Hematopoietic multipotent progenitor cell treated with erythropoietin and hydrocortisone succinate and interleukin-3 and kit ligand, for 8 days (in vitro differentiated cells): ENCODE results near the gene MINDY3.
A peak's percentile ranks its signal among the peaks of the same experiment; 100 is the strongest.
"Not testable (repeated sequence)": the region's sequence is repeated elsewhere in the genome, so short reads cannot be mapped to it uniquely, and the experiment has no call there.

Experiments used
- DNase-seq: peaks from one replicate; pipeline ENCODE4 v3.0.0-alpha.2; 2015

MINDY3 gene

GRCh38 chr10:15856328-15857015 lies 3.8 kb downstream of the MINDY3 start:
- DNase-seq = peak; percentile 77

GRCh38 chr10:15853800-15854199 lies 6.5 kb downstream of the MINDY3 start:
- DNase-seq = no peak

GRCh38 chr10:15852111-15852557 lies 8.2 kb downstream of the MINDY3 start:
- DNase-seq = no peak

DNA sequence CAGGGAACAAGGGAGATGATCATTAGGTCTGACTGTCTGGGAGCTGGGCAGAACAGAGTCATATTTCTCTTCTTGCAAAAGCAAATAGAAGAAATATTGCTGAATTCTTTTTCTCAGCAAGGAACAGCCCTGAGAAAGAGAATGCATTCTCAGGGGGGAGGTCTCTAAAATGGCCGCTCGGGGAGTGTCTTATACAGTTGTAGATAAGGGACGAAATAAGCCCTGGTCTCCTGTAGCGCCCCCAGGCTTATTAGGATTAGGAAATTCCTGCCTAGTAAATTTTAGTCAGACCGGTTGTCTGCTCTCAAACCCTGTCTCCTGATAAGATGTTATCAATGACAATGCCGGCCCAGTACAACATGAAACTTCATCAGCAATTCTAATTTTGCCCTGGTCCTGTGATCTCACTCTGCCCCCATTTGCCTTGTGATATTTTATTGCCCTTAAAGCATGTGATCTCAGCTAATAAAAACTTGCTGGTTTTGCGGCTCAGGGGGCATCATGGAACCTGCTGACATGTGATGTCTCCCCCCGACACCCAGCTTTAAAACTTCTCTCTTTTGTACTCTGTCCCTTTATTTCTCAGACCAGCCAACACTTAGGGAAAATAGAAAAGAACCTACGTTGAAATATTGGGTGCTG lies 9.8 kb downstream of the MINDY3 start:
- DNase-seq = not testable (repeated sequence)

DNA sequence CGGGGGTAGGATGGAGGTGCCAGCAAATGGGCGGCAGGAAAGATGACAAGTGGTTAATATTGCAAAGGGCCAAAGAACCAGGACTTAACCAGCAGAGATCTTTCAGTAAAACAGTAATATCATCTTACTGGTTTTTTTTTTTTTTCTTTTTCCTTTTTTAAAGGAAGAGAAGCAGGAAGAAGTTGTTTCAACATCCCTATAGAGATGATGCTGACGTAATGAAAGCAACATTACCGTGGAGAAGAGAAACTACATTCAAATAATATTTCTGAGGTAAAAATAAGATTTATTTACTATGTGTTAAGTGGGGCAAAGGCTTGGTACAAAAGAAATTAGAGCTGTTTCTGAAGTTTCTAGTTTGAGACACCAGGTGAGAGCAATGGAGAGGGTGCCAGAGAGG lies 11.0 kb downstream of the MINDY3 start:
- no peak for DNase-seq

DNA sequence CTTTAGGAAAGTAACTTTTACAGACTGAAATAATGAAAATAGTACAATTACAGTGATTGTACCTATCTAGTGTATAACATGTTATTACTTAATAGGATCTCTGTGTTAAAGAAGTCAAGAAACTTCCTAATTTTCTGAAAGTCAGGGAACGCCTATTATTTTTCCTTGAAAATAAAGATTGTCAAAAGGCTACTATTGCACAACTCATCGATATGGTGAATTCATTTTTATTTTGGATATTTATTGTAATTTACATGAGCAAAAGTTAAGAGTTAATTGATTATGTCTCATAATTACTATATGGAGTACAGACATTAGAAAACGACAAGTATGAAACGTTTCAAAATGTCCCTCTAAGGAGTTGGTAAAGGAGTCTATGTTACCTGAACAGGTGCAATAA lies 12.8 kb downstream of the MINDY3 start:
- DNase-seq = no peak

DNA sequence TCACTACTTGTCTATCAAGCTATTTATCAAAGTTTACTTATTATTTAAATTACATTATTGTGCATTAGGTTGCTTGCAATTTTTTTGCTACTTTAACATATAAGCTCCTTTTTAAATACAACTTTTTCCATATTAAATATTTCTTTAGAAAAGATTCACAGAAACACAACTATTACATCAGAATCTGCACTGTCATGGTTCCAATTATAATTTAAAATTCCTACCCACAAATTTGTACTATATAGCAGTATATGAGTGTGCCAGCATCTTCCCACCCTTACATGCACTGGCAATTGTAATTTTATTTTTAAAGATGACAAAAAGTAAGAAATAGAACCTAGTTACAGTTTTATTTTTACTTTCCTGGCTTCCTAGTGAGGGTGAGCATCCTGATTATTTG lies 15.8 kb downstream of the MINDY3 start:
- DNase-seq = no peak

GRCh38 chr10:15843695-15844094 lies 16.6 kb downstream of the MINDY3 start:
- peak; percentile 72 for DNase-seq

GRCh38 chr10:15842556-15843169 lies 17.6 kb downstream of the MINDY3 start:
- DNase-seq = peak; percentile 93

DNA sequence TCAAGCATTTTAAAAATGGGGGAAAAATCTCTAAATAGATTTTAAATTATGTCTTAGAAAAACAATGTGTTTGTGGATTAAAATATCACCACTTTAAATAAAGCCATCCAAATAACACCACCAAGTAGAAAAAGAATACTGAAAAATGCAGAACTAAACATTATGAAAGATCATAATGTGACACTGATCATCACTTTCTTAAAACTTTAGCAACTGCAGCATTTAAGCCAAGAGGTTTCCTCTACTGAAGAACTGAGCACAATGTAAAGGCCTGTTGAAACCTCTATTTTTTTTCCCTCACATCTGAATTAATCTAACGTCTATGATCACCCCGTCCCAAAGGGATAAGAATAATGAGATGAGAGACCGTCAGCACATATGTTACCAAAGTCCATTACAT lies 18.6 kb downstream of the MINDY3 start:
- DNase-seq = peak; percentile 41

DNA sequence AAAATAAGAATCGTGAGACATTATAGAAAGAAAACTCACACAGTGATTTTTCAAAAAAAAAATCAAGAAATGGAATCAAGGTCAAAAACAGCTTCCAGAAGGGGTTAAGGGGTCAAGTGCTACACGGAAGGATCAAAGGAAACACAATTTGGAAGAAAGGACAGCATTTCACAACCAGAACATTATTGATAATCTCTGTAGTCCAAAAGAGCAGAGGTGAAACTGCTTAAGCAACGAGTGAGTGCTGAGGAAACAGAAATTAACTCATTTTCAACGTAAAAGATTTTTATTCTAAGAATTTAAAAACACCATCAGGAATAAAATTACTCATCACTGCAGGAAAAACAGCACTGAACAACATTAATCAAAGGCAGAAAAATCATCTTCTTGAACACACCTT lies 23.5 kb downstream of the MINDY3 start:
- DNase-seq = no peak

DNA sequence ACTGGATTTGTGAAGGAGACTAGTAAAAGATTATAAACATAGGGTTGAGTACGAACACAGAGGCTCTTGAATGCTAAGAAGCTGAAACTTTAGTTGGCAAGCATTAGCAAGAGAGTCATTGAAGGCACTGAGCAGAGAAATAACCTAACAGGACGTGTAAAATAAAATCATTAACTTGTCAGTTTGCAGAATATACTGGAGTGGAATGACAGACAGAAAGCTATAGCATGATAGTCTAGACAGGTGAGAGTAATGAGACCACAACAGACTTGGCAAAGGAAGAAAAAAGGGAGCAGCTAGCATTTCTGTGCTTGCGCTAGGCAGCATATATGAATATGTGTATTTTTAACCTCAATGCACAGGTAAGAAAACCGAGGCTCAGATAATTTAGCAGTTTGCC lies 30.8 kb downstream of the MINDY3 start:
- DNase-seq = no peak

DNA sequence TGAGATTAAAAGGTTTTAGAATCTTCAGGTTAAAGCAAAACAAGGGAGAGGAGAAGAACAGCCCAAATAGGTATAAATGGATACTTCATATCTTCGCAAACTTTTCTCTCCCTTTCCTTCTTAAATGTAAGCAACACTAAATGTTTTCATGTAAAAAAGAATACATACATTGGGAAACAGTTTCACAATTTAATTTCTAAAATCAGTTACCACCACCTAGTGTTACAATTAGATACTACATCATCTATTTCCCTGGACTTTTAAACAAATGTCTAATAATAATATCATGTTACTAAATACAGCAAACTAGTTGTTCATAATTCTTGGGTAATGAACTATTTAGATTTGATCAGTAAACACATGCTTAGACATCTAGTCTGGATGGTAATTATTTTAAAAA lies 35.8 kb downstream of the MINDY3 start:
- DNase-seq = peak; percentile 60

DNA sequence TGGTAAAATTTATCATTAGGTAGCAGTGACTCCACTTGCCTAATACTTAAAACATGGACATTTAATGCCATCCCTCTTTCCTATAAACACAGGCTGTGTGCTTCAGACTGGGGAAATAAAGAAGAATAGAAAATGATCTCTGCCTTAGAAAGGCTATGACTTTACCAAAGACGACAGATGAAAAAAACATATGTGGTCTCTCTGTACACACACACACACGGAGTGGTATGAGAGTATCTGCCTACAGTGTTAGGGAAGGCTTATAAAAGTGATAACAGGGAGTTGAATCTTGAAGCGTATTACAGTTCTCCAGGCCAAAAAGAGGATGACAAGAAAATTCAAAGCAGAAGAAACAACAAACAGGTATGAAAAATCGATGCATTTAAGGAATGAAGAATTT lies 38.2 kb downstream of the MINDY3 start:
- no peak for DNase-seq

GRCh38 chr10:15821046-15821683 lies 39.1 kb downstream of the MINDY3 start:
- peak; percentile 41 for DNase-seq

DNA sequence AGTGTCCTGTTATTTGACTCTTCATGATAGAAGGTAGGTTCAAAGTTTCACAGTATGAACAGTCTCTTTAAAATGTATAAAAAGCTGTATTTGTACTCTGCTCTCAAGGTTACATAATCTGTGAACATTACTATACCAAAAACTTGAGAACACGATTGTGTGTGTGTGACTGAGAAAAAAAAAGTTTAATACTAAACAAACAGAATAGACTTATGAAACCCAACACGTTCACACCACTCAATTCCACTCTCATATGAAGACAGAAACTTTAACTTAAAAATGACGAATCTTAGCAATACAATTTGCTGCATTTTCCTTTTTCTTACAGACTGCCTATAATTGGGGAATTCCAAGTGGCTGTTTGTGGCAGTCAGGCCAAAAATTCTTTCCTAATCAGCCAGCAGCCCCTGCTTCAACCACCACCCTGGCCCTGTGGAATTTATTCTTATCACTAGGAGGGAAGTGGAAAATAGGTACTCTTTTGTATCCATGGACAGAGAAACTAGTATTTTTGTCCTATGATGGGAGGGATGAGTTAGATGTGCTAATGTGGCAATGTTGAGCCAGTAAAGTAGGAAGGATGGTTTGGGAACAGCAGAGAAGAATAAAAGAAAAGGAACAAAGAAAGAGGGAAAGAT lies 42.8 kb downstream of the MINDY3 start:
- no peak for DNase-seq

DNA sequence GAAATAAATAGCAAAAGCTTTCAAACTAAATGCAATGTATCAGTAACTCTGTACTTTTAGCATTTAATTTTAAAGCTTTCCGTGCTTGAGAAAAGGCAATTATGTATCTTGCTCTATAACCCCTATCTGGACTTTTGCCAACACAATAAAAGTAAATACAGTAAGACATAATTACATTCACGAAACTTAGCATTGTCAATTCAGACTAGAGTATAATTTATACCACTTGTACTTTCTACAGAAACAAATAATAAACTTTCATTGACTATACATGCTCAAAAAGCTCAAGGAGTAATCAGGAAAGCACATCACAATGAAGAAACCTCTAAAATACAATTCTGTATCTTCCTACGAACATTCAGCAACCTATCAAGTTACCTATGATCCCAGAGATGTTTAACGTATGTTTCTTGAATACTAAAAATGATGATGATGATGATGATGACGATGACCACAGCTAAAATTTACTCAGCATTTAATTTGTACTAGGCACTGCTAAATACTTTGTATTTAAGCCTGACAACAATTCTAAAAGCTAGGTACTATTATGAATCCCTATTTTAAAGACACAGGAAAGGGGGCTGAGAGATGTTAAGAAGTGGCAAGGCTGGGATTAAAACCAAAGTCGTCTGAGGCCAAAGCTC lies 44.9 kb downstream of the MINDY3 start:
- DNase-seq = no peak

- no peak for DNase-seq
Observed at GRCh38 chr10:15814565-15814964, 45.7 kb downstream of the MINDY3 start.

GRCh38 chr10:15813415-15813814 lies 46.9 kb downstream of the MINDY3 start:
- peak; percentile 74 for DNase-seq

DNA sequence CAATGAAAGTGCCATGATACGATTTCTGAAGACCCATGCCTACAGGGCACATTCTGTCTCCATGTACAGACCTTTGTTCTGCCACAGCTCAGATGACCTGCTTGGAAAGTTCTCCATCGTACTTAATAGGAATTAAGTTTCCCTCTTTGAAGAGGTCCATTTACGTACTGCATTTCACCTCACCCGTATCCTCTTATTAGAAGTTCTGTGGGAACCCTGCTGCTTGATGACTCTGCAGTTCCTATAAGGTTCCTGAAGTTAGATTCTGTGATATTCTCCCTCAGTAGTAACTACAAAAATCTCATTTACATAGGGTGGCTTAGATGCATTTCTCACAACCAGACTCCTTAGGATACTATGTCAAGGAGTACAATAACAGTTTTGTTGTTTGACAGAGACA lies 50.9 kb downstream of the MINDY3 start:
- DNase-seq = no peak

DNA sequence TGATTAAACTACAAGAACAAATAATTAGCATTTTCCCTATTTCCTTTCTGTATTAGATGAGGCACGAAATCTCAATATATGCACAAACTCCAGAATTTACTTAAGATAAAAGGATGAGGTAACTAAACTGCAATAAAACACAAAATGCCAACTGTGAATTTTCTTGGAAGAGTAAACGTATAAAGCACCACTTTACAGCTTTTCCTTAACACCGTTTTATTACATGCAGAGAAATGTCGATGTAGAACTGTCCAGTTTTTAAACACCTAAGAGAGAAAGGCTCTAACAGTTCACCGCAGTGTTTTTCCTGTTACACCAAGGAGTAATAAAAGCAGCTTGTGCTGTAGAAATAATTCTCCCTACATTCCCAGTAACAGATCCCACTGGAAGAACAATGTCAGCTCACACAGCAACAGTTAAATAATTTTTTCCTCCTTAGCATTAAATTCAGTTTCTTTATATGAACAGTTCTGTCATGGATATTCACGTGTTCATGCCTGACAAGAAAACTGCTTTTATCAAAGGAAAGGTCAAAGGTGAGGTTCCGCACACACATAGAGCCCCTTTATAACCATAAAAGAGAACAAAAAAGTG lies 52.0 kb downstream of the MINDY3 start:
- no peak for DNase-seq

DNA sequence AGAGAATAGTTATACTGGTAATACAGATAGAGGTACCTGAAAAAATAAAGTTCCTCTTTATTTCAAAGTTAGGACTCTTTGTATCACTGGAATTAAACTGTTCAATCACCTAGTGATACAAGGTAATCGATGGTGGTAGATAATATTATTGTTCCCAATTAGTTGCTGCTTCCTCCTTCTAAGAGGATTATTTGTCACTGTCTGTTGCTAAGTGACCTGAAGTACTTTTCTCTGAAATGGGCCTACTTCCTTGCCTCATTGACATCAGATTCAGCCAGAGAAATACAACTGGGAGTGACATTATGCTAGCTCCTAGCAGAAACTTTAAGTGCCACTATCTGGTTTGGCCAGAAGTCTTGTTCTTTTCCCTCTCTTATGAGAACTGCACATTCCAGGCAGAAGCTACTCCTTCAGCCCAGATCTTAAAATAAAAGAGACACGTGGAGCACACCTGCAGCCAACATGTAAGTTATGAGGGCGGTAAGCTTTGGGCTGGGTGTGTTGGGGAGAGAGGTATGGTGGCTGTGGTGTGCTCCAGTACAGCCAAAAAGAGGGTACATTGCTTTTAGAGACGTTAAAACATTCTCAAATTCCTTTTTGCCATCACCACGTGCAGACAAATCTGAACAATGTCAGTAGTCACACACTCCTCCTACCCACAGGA lies 54.8 kb downstream of the MINDY3 start:
- peak; percentile 54 for DNase-seq
